Endothelial cell of umbilical vein (primary cell): ENCODE data around the gene GSTO1. TPM values are rescaled to one million over a fixed set of nuclear protein-coding genes. Genes with fewer than 3 reads are reported as not detected.

Experiments
- BruUV-seq: library from RNA; stranded (reverse); fragments of 400-500 nt; replicated peaks from 2 replicates; lab custom pipeline; 2021; lab: Mats Ljungman, UMichigan
- CTCF ChIA-PET: fragments of 300-600, 350-600 bp; sonication (Branson Sonifier 250); formaldehyde crosslinking; loops from one replicate; lab custom pipeline; 2021; ENCODE audit warnings: antibody characterized with exemption, inconsistent platforms; lab: Charles Lee
- POLR2A ChIA-PET: fragments of 300-600, 350-600 bp; sonication (Branson Sonifier 250); formaldehyde crosslinking; loops from one replicate; lab custom pipeline; 2021; ENCODE audit warnings: antibody characterized with exemption, inconsistent platforms; lab: Charles Lee
- DNase-seq: peaks from one replicate; pipeline ENCODE4 v3.0.0-alpha.2; 2011; ENCODE audit warnings: low read depth, low spot score
- FAIRE-seq: peaks from 2 replicates; lab custom pipeline; 2011; peaks lifted over from hg19 to GRCh38; lab: Jason Lieb, UNC
- H2AFZ ChIP-seq: 2 replicates; pipeline ENCODE4 v1.6.0; 2012; ENCODE audit warnings: low read depth, low read length, control low read depth, inconsistent platforms
- H3K27ac ChIP-seq: 2 replicates; pipeline ENCODE4 v1.5.1; 2011; ENCODE audit warnings: low read depth, mild to moderate bottlenecking, control low read depth, low read length, moderate library complexity; ENCODE audit not compliant: insufficient read depth
- H3K27me3 ChIP-seq, 2 experiments: 2 replicates each; pipeline versions ENCODE4 v1.6.0 to v1.6.1; 2011; ENCODE audit warnings: low read length in 2 of 2, mixed read lengths in 1 of 2; ENCODE audit not compliant: control insufficient read depth in 2 of 2, insufficient read depth in 2 of 2
- H3K36me3 ChIP-seq, 2 experiments: 2 replicates in 1 of 2; 3 replicates in 1 of 2; pipeline ENCODE4 v1.5.1; 2011; ENCODE audit warnings: low read length in 2 of 2, mild to moderate bottlenecking in 1 of 2, moderate library complexity in 1 of 2; ENCODE audit not compliant: control insufficient read depth in 2 of 2, insufficient read depth in 2 of 2; ENCODE audit errors: extremely low read depth in 1 of 2
- H3K4me1 ChIP-seq: 3 replicates; pipeline ENCODE4 v1.5.1; 2011; ENCODE audit warnings: mild to moderate bottlenecking, low read length; ENCODE audit not compliant: control insufficient read depth, insufficient read depth; ENCODE audit errors: extremely low read depth
- H3K4me2 ChIP-seq: 2 replicates; pipeline ENCODE4 v1.6.1; 2011; ENCODE audit warnings: low read length, control low read depth, mixed read lengths; ENCODE audit not compliant: insufficient read depth
- H3K4me3 ChIP-seq, 3 experiments: fragments of 200-600 bp in 1 of 3; sonication (generic), shearing (Covaris generic) in 1 of 3; replicated peaks in 1 of 3; 2 replicates each; pipeline ENCODE4 v1.5.1; 2011 to 2016; ENCODE audit warnings: control low read depth in 3 of 3, low read length in 3 of 3, mild to moderate bottlenecking in 2 of 3, inconsistent platforms in 1 of 3, low read depth in 1 of 3, moderate library complexity in 1 of 3; ENCODE audit not compliant: insufficient read depth in 1 of 3
- H3K79me2 ChIP-seq: 2 replicates; pipeline ENCODE4 v1.6.0; 2012; ENCODE audit warnings: low read length, inconsistent platforms; ENCODE audit not compliant: control insufficient read depth, insufficient read depth
- H3K9ac ChIP-seq: replicated peaks from 2 replicates; pipeline ENCODE3; 2011; ENCODE audit warnings: low read length, control low read depth; ENCODE audit not compliant: insufficient read depth; ENCODE audit errors: extremely low read depth
- H3K9me1 ChIP-seq: replicated peaks from 3 replicates; pipeline ENCODE4 v1.6.0; 2011; ENCODE audit warnings: mild to moderate bottlenecking, low read length; ENCODE audit not compliant: control insufficient read depth, insufficient read depth; ENCODE audit errors: extremely low read depth
- H3K9me3 ChIP-seq: replicated peaks from 2 replicates; pipeline ENCODE4 v1.5.1; 2012; ENCODE audit warnings: low read length, inconsistent platforms; ENCODE audit not compliant: control insufficient read depth, insufficient read depth
- H4K20me1 ChIP-seq: replicated peaks from 2 replicates; pipeline ENCODE3; 2011; ENCODE audit warnings: mild to moderate bottlenecking, low read length; ENCODE audit not compliant: control insufficient read depth, insufficient read depth; ENCODE audit errors: extremely low read depth
- EZH2 ChIP-seq: IDR thresholded peaks from 2 replicates; pipeline ENCODE4 v1.6.1; 2012; ENCODE audit warnings: borderline replicate concordance, low read depth, mild to moderate bottlenecking, moderate library complexity, low read length, inconsistent platforms; ENCODE audit not compliant: severe bottlenecking
- GATA2 ChIP-seq: IDR thresholded peaks from 2 replicates; pipeline ENCODE4 v1.7.0; 2011; ENCODE audit warnings: low read depth, mild to moderate bottlenecking, moderate library complexity, mixed read lengths, low read length; ENCODE audit not compliant: insufficient read length, insufficient read depth
- dilution Hi-C: fragments of 300-500 bp; cut with MboI; formaldehyde crosslinking; loops from one replicate; pipeline ENCODE4 v1.15.0; 2019; ENCODE audit warnings: low sequenced_read_pairs; ENCODE audit not compliant: extremely low pct_ligation_motif_present
- intact Hi-C: fragments of 100-400 bp; cut with micrococcal nuclease; formaldehyde crosslinking; loops from one replicate; pipeline ENCODE4 v1.10.0; 2022
- microRNA counts: library from miRNA; unstranded; fragments of <30 nt; microRNA quantifications from one replicate; lab custom pipeline; 2016
- microRNA-seq: library from miRNA; unstranded; fragments of <30 nt; microRNA quantifications from one replicate; pipeline ENCODE4 v1.2.0, GENCODE V29; 2021; ENCODE audit warnings: borderline number of aligned reads, borderline replicate concordance
- polyA plus RNA-seq, 4 experiments: library from polyadenylated mRNA; depleted of rRNA in 3 of 4; stranded (reverse) in 3 of 4; unstranded in 1 of 4; fragments of >200 nt; gene quantifications; 2 replicates each; pipeline versions ENCODE4 v1.2.1 to v1.2.3, GENCODE V29; 2011 to 2012; ENCODE audit warnings: missing spikeins in 1 of 4
- small RNA-seq: library from RNA; depleted of rRNA; stranded (forward); fragments of <200 nt; gene quantifications from one replicate; pipeline ENCODE3, GENCODE V24; 2012; ENCODE audit warnings: low replicate concordance, low read depth; ENCODE audit not compliant: insufficient read depth, insufficient read length
- total RNA-seq: library from RNA; stranded (reverse); gene quantifications from 2 replicates; pipeline ENCODE4 v1.2.3, GENCODE V29; 2021

The GSTO1 gene
- total and polyA plus RNA-seq, 2 donors (not counting 3 experiments of a cell fraction or from before 2014, with no cell fraction given): 124 to 211 TPM

DNA sequence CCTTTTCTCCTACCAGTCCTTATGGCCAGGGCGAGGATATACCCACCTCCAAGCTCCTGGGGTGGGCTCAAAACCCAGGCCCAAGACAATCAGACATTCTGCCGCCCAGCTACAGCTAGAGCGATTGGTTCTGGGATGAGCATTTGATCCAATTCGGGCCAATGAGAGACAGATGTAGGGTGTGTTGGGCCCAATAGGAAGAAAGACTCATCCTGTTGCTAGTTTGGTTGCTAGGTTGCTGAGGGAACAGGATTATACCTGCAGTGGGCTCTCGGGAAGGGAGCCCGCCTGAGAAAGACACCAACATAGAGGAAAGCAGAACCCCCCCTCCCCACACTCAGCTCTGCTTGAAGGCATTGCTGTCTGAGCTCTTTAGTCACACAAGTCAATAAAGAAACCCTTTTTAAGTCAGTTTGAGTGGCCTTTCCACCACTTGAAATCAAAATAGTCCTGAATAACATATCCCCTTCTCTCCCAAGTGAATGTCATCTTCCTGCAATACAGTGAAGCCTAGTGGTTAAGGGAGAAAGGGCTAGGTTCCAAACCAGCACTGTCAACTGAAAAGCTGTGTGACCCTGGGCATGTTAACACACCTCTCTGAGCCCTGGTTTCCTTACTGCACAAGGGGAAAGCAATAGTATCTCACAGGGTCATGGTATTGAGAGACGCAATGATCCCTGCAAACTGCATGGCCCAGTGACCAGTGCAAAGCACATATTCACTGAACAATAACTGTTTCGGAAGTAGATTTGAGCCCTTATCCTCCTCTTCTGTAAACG is 61.8 kb downstream of the GSTO1 start:
- no peak overlapping the region for H3K4me2 ChIP-seq

More for the DNA sequence above, 61.8 kb downstream of the GSTO1 start:
- H4K20me1 ChIP-seq: peaks cover 5% of the 10 kb centered on the region
- no peak overlapping the region for H2AFZ ChIP-seq
- no peak overlapping the region for H3K4me3 ChIP-seq
- no peaks in the 10 kb centered on the region for H3K27me3 ChIP-seq
- FAIRE-seq: no peak
- no peak for DNase-seq
- peaks cover 7% of the 10 kb centered on the region for H3K4me1 ChIP-seq
- POLR2A ChIA-PET: no interaction called here
- BruUV-seq: no TSS peak
- no peaks in the 10 kb centered on the region for H3K9me3 ChIP-seq
- peaks cover 99% of the 10 kb centered on the region for H3K79me2 ChIP-seq
- H3K9ac ChIP-seq: no peak overlapping the region
- H3K36me3 ChIP-seq: peaks cover 13 to 27% of the 10 kb centered on the region in 2 experiments
- H3K27ac ChIP-seq: no peak overlapping the region
- CTCF ChIA-PET: interaction anchor here (1.3 to 3.8 kb wide), 2 partner anchors 11 to 22 kb away, joined by 4 to 17 read pairs; partner anchors contain the start of gene ITPRIP
- dilution Hi-C loops: no loop called here
- no peaks in the 10 kb centered on the region for H3K9me1 ChIP-seq
- intact Hi-C loops: no loop called here
- TF ChIP-seq EZH2 (no peak), GATA2 (no peak)

MicroRNA genes within 50 kb of the gene (microRNA counts, 767-probe panel; counts per million panel counts)
- microRNA hsa-miR-609 (lab: Ali Mortazavi, UCI): 723 counts per million, percentile 96 among the panel's probes with 10 or more counts

Small RNAs within 50 kb of the gene (microRNA-seq; reads per million reads assigned to microRNA genes)
- gene MIR4482 (2.3 reads per million), gene MIR609 (not detected)

Small RNAs within 50 kb of the gene (small RNA-seq; reads per million reads assigned to genes)
- gene MIR4482: not detected
- not detected for gene MIR609

Other genes with a start within 250 kb of the GSTO1 start
- 1.2 and 1.3 TPM in 2 replicates for gene COL17A1, start 169.0 kb upstream of the GSTO1 start, total RNA-seq
- 0.11 and 0.57 TPM in 2 replicates for gene COL17A1, start 169.0 kb upstream of the GSTO1 start, polyA plus RNA-seq
- 8.3 and 8.9 TPM in 2 replicates for gene SFR1, start 132.7 kb upstream of the GSTO1 start, total RNA-seq
- 1.8 and 3.6 TPM in 2 replicates for gene SFR1, start 132.7 kb upstream of the GSTO1 start, polyA plus RNA-seq
- not detected in 2 replicates for gene CFAP43, start 22.5 kb upstream of the GSTO1 start, total RNA-seq
- 0.03 and 0.04 TPM in 2 replicates for gene CFAP43, start 22.5 kb upstream of the GSTO1 start, polyA plus RNA-seq
- gene GSTO2, start 14.3 kb downstream of the GSTO1 start, total RNA-seq: 0.84 and 0.95 TPM in 2 replicates
- 1.4 TPM in 2 replicates for gene GSTO2, start 14.3 kb downstream of the GSTO1 start, polyA plus RNA-seq
- 31.4 and 33.3 TPM in 2 replicates for gene ITPRIP, start 83.6 kb downstream of the GSTO1 start, total RNA-seq
- 27.5 and 33.2 TPM in 2 replicates for gene ITPRIP, start 83.6 kb downstream of the GSTO1 start, polyA plus RNA-seq
- 0.29 and 0.35 TPM in 2 replicates for gene CFAP58, start 98.9 kb downstream of the GSTO1 start, total RNA-seq
- gene CFAP58, start 98.9 kb downstream of the GSTO1 start, polyA plus RNA-seq: 0.03 and 0.07 TPM in 2 replicates